COLO668 (cell line): ENCODE results near the gene ZNF512B.
"Not testable (repeated sequence)": the region's sequence is repeated elsewhere in the genome, so short reads cannot be mapped to it uniquely, and the experiment has no call there.

ENCODE experiments used
- DNase-seq: peaks from one replicate; lab custom pipeline; 2025; ENCODE audit not compliant: unreplicated experiment; lab: John Stamatoyannopoulos, UW

The ZNF512B gene

GRCh38 chr20:63963784-63964301, 5.9 kb downstream of the ZNF512B start:
- DNase-seq: no peak

GRCh38 chr20:63963348-63963741, 6.4 kb downstream of the ZNF512B start:
- DNase-seq: no peak

DNA sequence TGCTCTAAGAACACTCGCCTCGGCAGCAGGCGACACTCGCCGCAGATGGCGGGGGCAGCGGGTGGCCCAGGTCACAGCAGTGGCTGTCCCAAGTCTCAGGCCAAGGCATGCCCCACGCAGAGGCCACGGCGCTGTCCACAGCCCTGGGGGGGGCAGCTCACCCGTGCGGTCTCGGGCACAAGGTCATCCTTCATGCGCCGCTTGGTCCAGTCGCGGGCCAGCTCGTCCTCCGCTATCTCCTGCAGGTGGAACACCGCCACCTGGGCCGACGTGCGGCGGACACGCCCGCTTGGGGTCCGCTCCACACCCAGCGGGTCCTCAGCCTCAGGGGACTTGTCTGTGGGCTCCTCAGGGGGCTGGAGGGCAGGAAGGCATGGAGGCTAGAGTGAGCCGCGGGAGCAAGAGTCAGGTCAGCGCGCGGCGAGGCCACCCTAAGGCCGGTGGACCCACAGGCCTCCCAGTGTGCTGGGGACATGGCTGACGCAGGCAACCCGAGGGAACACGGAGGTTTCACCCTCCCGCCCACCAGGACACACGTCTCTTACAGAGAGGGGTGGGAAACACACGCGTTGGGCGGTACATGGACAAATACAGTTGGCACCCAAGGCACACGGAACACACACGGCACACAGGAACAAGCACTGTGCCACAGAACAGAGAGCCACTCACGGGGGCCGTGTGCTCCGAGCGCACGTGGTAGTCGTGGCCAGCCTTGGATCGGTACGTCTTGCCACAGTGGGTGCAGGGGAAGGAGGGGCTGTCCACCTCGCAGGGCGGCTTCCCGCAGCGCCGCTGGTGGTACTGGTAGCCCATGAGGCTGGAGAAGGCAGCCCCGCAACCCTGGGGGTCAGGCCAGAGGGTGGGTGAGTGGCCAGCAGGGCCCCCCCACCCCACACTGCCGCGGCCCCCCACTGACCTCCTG, 7.0 kb downstream of the ZNF512B start:
- DNase-seq: no peak

DNA sequence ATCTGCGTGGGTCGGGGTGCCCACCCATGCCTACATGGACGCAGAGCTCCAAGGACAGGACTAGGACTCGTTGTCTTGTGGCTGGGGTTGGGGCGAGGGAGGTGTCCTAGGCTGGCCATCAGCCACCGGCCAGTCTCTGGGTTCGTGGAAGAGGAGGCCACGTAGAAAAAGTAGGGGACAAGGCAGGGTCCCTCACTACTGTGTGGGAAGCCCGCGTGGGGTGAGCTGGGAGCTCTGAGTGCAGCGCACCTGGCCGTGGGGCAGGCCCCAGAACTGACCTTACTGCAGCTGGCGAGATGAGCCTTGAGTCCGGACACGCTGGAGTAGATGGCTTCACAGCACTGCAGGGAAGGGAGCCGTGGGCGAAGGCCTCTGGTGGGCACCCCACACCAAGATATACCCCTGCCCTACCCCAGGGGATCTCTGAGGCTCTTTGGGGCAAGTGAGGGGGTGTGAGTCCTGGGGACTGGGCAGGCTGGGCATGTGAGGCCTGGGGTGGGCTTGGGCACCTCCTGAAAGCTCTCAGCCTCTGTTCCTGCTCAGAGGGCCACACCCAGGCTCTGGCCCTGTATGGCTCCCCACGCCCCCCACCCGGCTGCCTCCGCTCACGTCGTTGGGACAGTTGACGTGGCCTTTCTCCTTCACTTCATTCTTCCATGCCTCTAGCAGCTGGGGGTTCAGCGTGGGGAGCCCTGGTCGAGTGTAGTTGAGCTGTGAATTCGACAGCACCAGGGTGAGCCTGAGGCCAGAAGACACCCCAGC, 7.9 kb downstream of the ZNF512B start:
- no peak for DNase-seq

DNA sequence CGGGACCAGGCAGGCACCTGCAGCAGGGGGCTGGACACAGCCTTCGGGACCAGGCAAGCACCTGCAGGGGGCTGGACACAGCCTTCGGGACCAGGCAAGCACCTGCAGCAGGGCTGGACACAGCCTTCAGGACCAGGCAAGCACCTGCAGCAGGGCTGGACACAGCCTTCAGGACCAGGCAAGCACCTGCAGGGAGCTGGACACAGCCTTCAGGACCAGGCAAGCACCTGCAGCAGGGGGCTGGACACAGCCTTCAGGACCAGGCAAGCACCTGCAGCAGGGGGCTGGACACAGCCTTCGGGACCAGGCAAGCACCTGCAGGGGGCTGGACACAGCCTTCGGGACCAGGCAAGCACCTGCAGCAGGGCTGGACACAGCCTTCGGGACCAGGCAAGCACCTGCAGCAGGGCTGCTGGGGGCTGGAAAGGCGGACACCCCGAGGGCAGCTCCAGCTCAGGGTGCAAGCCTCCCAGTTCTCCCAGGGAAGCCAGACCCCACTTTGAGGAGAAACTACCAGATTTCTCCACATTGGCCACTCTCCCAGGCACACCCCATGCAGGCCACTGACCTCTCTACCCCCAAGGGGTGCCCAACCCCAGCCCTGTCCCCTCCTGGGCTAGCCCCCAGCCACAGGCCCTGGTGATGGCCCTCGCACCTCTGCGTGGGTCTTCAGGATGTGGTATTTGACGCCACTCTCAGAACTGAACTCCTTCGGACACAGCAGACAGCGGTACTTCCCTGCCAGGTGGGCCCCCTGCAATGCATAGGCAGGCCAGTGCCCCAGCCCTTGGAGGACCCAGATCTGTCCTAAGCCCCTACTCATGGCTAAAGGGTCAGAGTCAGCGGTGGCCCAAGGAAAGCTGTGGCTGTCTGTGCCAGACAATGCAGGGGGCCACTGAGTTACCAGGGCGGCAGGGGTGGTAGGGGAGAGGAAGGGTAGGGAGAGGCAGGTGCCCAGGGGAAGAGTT, 8.8 kb downstream of the ZNF512B start:
- not testable (repeated sequence) for DNase-seq

DNA sequence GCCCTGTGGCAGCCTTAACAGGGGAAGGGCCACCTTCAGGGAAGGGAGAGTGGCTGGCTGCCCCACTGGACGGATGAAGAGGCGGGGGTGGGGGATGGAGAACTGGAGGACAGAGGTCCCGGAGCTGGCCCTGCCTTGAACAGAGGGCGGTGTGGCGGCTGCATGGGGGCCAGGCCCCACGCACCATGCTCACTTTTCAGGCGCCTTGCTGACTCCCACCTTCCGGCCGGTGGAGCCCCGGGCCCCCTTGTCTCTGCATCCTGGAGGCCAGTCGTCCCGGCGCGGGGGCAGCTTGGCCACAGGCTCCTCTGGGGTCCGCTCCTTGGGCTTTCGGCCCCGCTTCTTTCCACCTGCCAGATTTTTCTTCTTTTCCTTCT, 10.0 kb downstream of the ZNF512B start:
- DNase-seq: no peak

GRCh38 chr20:63958964-63959698, 10.6 kb downstream of the ZNF512B start:
- DNase-seq: no peak

DNA sequence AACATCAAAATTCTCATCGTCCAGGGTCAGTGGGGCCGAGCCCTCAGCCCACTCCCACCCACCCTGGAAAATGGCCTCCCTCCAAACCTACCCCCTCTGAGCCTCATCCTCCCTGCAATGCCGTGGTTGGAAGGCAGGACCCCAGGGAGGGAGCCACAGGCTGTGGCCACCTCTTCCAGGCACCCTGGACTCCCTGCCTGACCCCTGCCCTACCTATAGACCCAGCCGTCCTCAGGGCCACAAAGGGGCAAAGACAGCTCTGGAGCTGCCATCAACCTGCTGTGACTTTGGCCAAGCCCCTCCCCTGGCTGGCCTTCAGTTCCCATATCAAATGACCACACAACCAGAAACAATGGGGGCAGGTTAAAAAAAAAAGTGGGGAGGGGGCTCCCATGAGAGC, 11.3 kb downstream of the ZNF512B start:
- DNase-seq: no peak

- peak; percentile 93 for DNase-seq
Observed at GRCh38 chr20:63957690-63958441, 11.9 kb downstream of the ZNF512B start.

DNA sequence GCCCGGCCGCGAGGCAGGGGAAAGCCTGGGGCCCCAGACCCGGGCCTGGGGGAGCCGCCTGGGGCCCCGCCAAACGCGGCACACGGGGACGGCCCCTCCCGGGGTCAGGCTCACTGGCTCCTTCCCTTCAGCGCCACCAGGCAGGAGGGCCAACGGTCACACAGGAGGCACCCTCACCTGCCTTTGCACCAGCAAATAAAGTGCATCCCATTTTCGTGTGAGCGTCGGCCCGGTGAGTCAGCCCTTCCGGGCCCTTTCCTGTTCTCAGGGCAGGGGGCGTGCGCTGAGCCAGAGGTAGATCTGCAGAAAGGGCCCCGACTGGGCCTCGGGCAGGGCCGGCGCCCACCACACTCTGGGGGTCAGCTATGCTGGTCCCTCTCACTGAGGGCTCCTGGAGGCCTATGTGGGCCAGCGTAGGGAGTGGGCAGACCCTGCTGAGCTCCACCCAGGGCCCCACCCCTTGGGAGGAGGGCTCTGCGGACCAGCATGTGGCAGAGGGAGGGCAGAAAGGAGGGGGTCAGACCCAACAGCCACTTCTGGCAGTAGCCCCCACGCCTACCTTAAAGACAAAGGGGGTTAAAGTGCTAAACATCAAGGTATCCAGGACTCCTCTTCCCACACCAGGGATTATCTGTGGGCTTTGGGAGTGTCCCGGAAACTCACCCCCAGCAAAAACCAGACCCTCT, 12.6 kb downstream of the ZNF512B start:
- DNase-seq: peak; percentile 89

GRCh38 chr20:63956664-63957003, 13.1 kb downstream of the ZNF512B start:
- no peak for DNase-seq

DNA sequence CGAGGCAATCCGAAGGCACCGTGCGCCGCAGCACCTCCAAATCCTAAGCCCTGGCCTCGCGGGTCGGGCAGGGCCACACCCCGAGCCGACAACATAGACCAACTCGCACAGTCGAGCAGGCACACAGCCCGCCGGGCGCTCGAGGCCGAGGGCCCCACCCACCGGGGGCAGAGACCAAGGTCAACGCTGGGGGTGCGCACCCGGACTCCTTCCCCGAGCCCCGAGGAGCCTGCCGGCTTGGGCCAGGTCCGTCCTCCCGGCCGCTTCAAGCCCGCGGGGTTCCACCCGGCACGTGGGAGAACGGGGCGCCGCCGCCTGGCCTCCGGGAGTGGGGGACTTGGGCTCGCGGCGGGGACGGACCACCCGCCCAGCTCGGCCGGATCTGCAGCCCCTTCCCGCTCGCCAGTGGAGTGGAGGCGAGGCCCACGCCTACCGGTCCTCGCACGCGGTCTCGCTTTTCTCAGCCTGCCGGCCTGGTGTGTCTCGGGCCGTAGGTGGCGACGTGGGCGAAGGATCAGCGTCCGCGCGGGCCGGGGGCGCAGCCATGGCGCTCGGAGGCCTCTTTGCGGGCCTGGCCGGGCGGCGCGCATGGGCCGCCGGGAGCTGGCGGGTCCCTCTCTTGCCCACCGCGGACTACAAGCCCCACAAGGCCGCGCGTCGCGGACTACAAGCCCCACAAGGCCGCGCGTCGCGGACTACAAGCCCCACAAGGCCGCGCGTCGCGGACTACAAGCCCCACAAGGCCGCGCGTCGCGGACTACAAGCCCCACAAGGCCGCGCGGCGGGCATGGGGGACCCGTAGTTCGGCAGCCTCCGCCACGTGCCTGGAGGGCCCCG, 13.7 kb downstream of the ZNF512B start, which contains the start of gene UCKL1:
TSS of gene UCKL1 (minus strand) at position 590 of the 837 bp plus-strand sequence. CDS start at position 546, 44 bp downstream.
- peak; percentile 97 for DNase-seq

- DNase-seq: peak; percentile 62
Observed at GRCh38 chr20:63955281-63955826, 14.4 kb downstream of the ZNF512B start.

DNA sequence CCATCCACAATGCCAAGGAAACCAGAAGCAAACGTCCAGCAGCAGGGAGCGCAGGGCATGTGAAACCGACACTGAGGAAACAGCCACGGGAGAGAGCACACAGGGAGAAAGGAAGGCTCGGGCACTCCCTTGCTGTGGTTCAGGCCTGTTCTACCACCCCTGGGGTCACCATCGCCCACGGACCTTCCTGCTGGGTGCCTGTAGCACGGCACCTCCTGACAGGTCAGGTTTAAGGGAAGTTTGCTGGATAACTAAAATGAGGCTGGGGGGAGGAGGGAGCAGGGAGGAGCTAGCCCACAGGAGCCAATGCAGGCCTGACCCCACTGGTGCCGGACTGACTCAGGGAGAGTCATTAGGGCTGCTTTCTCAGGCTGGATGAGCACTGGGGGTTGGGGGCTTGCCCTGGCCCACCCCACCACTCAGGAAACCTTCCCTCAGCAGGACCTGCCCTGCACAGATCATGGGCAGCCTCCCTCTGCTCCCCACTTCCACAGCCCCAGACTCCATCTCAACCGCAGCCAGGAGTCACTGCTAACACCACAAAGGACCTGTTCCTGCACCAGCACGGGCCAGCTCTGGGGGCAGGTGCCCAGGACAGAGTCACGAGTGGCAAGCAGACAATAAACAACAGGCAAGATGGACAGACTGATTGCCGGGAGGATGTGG, 15.8 kb downstream of the ZNF512B start:
- no peak for DNase-seq

GRCh38 chr20:63952769-63953168, 17.0 kb downstream of the ZNF512B start:
- no peak for DNase-seq

- no peak for DNase-seq
Observed at GRCh38 chr20:63952210-63952535, 17.6 kb downstream of the ZNF512B start.
